ENCODE measurements around the gene C2orf68. TPM values are rescaled to one million over a fixed set of nuclear protein-coding genes. Genes with fewer than 3 reads are reported as not detected.

C2orf68 gene
- total and polyA plus RNA-seq, 2 of the 13 experiments (the other 11 are each of a cell fraction or from before 2014, with no cell fraction given): 47.1 to 77.4 TPM

DNA sequence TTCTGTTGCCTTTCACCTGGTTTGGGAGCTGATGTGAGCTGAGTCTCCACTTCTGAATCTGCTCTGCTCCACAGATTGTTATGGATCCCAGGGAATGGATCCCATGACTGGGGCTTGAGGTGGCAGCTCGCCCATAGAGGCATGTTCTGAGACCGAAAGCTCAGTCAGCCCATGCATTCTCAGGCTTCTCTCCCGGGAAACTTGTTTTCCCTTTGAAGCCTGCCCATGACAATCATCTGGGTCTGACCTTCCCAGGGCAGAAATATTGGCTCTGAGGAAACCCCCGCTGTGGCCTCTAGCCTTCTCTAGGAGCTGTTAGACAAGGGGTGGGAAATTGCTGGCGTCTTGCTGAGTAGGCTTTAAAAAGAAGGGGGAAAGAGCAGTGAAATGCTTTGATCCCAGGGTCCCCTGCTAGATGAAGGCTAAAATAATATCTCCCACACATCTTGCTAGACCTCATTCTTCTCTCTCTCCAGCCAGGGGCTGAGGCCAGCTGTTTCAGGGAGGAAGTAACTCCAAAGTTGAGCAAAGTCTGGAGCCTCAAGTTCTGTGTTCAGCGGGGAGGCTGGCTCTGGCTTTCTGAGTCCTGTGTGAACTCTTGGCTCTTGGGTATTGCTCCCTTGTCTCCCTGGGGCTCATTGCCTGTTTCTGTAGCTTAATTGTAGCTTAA, 32.5 kb downstream of the C2orf68 start:
- CTCF ChIA-PET (ENCODE audit: low intra/inter-chr PET ratio, low total read pairs): no interaction called here
- Histone ChIP-seq H3K27ac (ENCODE audit: extremely low read length, insufficient read depth, low read length) (peak overlapping the region; percentile 33), H3K4me1 (ENCODE audit: insufficient read depth, low read length) (peaks cover 66% of the 10 kb centered on the region), H3K36me3 (replicated peaks in 1 of 2; ENCODE audit: control insufficient read depth in 1 of 2, insufficient read depth in 2 of 2, low read length in 2 of 2) (peaks cover 0 to 7% of the 10 kb centered on the region in 2 experiments; a peak in 4 of 5 replicates), H2AFZ (ENCODE audit: low read length) (no peak overlapping the region), H3K4me3 (replicated peaks in 1 of 3; ENCODE audit: insufficient read depth in 1 of 3, low read depth in 2 of 3, low read length in 3 of 3) (peak overlapping the region in 1 of 3 experiments; percentile 90; a peak in 2 of 6 replicates), H3K79me2 (ENCODE audit: insufficient read depth, low read length) (peaks cover 12% of the 10 kb centered on the region), H3K9ac (ENCODE audit: insufficient read depth, low read depth, low read length) (peak overlapping the region; percentile 80), H3K9me3 (ENCODE audit: low read length) (no peaks in the 10 kb centered on the region), H3K4me2 (ENCODE audit: low read depth, low read length) (peak overlapping the region; percentile 95), H4K20me1 (ENCODE audit: insufficient read depth, low read length) (no peaks in the 10 kb centered on the region), H3K27me3 (ENCODE audit: control insufficient read depth in 1 of 2, insufficient read depth in 2 of 2, low read length in 2 of 2) (no peaks in the 10 kb centered on the region; a peak in 1 of 5 replicates)
- FAIRE-seq (no peak), ATAC-seq (no peak), DNase-seq (ENCODE audit: low spot score) (no peak)
- BruUV-seq (replicated peaks): TSS peak; percentile 55
- 58% methylated on average over 6 of the region's 6 CpGs for WGBS (ENCODE audit: low lambda C conversion rate)
- TF ChIP-seq ZBTB42 (CRISPR knock-in tag; IDR thresholded peaks at IDR 0.05) (no peak), ZNF20 (CRISPR knock-in tag; IDR thresholded peaks at IDR 0.05) (no peak), ZNF350 (CRISPR knock-in tag; IDR thresholded peaks at IDR 0.05; ENCODE audit: borderline replicate concordance, low read depth) (0 out of 2 replicates have a peak, but pooled peaks have one; percentile 43), MBD4 (IDR thresholded peaks at IDR 0.05; ENCODE audit: borderline replicate concordance, low read length) (no peak), KMT2A (CRISPR knock-in tag; IDR thresholded peaks at IDR 0.05) (no peak), ZNF263 (CRISPR knock-in tag; IDR thresholded peaks at IDR 0.05) (0 out of 2 replicates have a peak, but pooled peaks have one; percentile 2), ZNF468 (CRISPR knock-in tag; IDR thresholded peaks at IDR 0.05) (no peak), SAP130 (CRISPR knock-in tag; IDR thresholded peaks at IDR 0.05; ENCODE audit: low read depth) (0 out of 2 replicates have a peak, but pooled peaks have one; percentile 17)
- TF ChIP-seq, protein P1, sequence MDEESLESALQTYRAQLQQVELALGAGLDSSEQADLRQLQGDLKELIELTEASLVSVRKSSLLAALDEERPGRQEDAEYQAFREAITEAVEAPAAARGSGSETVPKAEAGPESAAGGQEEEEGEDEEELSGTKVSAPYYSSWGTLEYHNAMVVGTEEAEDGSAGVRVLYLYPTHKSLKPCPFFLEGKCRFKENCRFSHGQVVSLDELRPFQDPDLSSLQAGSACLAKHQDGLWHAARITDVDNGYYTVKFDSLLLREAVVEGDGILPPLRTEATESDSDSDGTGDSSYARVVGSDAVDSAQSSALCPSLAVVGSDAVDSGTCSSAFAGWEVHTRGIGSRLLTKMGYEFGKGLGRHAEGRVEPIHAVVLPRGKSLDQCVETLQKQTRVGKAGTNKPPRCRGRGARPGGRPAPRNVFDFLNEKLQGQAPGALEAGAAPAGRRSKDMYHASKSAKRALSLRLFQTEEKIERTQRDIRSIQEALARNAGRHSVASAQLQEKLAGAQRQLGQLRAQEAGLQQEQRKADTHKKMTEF (CRISPR knock-in tag; IDR thresholded peaks at IDR 0.05): 0 out of 2 replicates have a peak, but pooled peaks have one; percentile 23
- TF ChIP-seq, protein P2, sequence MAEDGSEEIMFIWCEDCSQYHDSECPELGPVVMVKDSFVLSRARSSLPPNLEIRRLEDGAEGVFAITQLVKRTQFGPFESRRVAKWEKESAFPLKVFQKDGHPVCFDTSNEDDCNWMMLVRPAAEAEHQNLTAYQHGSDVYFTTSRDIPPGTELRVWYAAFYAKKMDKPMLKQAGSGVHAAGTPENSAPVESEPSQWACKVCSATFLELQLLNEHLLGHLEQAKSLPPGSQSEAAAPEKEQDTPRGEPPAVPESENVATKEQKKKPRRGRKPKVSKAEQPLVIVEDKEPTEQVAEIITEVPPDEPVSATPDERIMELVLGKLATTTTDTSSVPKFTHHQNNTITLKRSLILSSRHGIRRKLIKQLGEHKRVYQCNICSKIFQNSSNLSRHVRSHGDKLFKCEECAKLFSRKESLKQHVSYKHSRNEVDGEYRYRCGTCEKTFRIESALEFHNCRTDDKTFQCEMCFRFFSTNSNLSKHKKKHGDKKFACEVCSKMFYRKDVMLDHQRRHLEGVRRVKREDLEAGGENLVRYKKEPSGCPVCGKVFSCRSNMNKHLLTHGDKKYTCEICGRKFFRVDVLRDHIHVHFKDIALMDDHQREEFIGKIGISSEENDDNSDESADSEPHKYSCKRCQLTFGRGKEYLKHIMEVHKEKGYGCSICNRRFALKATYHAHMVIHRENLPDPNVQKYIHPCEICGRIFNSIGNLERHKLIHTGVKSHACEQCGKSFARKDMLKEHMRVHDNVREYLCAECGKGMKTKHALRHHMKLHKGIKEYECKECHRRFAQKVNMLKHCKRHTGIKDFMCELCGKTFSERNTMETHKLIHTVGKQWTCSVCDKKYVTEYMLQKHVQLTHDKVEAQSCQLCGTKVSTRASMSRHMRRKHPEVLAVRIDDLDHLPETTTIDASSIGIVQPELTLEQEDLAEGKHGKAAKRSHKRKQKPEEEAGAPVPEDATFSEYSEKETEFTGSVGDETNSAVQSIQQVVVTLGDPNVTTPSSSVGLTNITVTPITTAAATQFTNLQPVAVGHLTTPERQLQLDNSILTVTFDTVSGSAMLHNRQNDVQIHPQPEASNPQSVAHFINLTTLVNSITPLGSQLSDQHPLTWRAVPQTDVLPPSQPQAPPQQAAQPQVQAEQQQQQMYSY (CRISPR knock-in tag; IDR thresholded peaks at IDR 0.05): peak; percentile 55; the same call in 1 of the 2 replicates
- TF ChIP-seq, protein P3, sequence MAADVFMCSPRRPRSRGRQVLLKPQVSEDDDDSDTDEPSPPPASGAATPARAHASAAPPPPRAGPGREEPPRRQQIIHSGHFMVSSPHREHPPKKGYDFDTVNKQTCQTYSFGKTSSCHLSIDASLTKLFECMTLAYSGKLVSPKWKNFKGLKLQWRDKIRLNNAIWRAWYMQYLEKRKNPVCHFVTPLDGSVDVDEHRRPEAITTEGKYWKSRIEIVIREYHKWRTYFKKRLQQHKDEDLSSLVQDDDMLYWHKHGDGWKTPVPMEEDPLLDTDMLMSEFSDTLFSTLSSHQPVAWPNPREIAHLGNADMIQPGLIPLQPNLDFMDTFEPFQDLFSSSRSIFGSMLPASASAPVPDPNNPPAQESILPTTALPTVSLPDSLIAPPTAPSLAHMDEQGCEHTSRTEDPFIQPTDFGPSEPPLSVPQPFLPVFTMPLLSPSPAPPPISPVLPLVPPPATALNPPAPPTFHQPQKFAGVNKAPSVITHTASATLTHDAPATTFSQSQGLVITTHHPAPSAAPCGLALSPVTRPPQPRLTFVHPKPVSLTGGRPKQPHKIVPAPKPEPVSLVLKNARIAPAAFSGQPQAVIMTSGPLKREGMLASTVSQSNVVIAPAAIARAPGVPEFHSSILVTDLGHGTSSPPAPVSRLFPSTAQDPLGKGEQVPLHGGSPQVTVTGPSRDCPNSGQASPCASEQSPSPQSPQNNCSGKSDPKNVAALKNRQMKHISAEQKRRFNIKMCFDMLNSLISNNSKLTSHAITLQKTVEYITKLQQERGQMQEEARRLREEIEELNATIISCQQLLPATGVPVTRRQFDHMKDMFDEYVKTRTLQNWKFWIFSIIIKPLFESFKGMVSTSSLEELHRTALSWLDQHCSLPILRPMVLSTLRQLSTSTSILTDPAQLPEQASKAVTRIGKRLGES (CRISPR knock-in tag; IDR thresholded peaks at IDR 0.05; ENCODE audit: borderline replicate concordance): no peak
- TF ChIP-seq, protein P4, sequence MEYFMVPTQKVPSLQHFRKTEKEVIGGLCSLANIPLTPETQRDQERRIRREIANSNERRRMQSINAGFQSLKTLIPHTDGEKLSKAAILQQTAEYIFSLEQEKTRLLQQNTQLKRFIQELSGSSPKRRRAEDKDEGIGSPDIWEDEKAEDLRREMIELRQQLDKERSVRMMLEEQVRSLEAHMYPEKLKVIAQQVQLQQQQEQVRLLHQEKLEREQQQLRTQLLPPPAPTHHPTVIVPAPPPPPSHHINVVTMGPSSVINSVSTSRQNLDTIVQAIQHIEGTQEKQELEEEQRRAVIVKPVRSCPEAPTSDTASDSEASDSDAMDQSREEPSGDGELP (IDR thresholded peaks at IDR 0.05; ENCODE audit: borderline replicate concordance, low read depth): peak; percentile 26; the same call in 1 of the 2 replicates
- TF ChIP-seq, protein P5, sequence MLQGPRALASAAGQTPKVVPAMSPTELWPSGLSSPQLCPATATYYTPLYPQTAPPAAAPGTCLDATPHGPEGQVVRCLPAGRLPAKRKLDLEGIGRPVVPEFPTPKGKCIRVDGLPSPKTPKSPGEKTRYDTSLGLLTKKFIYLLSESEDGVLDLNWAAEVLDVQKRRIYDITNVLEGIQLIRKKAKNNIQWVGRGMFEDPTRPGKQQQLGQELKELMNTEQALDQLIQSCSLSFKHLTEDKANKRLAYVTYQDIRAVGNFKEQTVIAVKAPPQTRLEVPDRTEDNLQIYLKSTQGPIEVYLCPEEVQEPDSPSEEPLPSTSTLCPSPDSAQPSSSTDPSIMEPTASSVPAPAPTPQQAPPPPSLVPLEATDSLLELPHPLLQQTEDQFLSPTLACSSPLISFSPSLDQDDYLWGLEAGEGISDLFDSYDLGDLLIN (CRISPR knock-in tag; IDR thresholded peaks at IDR 0.05; ENCODE audit: borderline replicate concordance): 0 out of 2 replicates have a peak, but pooled peaks have one; percentile 39
- intact Hi-C loops (cut with micrococcal nuclease; ENCODE audit: unreplicated experiment) (no loop called here), in situ Hi-C loops (cut with HindIII; ENCODE audit: extremely low pct_ligation_motif_present, low pct_unique_long_range_greater_than_20kb) (no loop called here)
- POLR2A ChIA-PET: interaction anchor here (0.7 to 12.7 kb wide), 8 partner anchors 8 to 160 kb away, joined by 3 to 201 read pairs (median 24); partner anchors contain the start of genes GGCX, MAT2A, RNF181 and SH2D6
